ENCODE data around the gene ITPR3.

- TF ChIP-seq, protein P1, sequence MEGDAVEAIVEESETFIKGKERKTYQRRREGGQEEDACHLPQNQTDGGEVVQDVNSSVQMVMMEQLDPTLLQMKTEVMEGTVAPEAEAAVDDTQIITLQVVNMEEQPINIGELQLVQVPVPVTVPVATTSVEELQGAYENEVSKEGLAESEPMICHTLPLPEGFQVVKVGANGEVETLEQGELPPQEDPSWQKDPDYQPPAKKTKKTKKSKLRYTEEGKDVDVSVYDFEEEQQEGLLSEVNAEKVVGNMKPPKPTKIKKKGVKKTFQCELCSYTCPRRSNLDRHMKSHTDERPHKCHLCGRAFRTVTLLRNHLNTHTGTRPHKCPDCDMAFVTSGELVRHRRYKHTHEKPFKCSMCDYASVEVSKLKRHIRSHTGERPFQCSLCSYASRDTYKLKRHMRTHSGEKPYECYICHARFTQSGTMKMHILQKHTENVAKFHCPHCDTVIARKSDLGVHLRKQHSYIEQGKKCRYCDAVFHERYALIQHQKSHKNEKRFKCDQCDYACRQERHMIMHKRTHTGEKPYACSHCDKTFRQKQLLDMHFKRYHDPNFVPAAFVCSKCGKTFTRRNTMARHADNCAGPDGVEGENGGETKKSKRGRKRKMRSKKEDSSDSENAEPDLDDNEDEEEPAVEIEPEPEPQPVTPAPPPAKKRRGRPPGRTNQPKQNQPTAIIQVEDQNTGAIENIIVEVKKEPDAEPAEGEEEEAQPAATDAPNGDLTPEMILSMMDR (IDR thresholded peaks at IDR 0.05), result no peak
- no peak for TF ChIP-seq RFX5 (IDR thresholded peaks at IDR 0.05; ENCODE audit: low read length)
- TF ChIP-seq USF2 (IDR thresholded peaks at IDR 0.05; ENCODE audit: borderline replicate concordance, low read depth, low read length), result no peak
- TF ChIP-seq RAD21 (IDR thresholded peaks at IDR 0.05; ENCODE audit: low read length), result no peak
- TF ChIP-seq, protein P2, sequence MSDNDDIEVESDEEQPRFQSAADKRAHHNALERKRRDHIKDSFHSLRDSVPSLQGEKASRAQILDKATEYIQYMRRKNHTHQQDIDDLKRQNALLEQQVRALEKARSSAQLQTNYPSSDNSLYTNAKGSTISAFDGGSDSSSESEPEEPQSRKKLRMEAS (IDR thresholded peaks at IDR 0.05; ENCODE audit: low read depth), result no peak
- no peak for TF ChIP-seq USF1 (IDR thresholded peaks at IDR 0.05; ENCODE audit: borderline replicate concordance, low read depth)
- no peak for TF ChIP-seq SMC3 (IDR thresholded peaks at IDR 0.05; ENCODE audit: low read depth, low read length)
- TF ChIP-seq MXI1 (IDR thresholded peaks at IDR 0.05; ENCODE audit: low read depth, low read length), result no peak
- no peak for TF ChIP-seq CHD2 (IDR thresholded peaks at IDR 0.05; ENCODE audit: low read length, partially characterized antibody)
- TF ChIP-seq, protein P3, sequence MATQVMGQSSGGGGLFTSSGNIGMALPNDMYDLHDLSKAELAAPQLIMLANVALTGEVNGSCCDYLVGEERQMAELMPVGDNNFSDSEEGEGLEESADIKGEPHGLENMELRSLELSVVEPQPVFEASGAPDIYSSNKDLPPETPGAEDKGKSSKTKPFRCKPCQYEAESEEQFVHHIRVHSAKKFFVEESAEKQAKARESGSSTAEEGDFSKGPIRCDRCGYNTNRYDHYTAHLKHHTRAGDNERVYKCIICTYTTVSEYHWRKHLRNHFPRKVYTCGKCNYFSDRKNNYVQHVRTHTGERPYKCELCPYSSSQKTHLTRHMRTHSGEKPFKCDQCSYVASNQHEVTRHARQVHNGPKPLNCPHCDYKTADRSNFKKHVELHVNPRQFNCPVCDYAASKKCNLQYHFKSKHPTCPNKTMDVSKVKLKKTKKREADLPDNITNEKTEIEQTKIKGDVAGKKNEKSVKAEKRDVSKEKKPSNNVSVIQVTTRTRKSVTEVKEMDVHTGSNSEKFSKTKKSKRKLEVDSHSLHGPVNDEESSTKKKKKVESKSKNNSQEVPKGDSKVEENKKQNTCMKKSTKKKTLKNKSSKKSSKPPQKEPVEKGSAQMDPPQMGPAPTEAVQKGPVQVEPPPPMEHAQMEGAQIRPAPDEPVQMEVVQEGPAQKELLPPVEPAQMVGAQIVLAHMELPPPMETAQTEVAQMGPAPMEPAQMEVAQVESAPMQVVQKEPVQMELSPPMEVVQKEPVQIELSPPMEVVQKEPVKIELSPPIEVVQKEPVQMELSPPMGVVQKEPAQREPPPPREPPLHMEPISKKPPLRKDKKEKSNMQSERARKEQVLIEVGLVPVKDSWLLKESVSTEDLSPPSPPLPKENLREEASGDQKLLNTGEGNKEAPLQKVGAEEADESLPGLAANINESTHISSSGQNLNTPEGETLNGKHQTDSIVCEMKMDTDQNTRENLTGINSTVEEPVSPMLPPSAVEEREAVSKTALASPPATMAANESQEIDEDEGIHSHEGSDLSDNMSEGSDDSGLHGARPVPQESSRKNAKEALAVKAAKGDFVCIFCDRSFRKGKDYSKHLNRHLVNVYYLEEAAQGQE (IDR thresholded peaks at IDR 0.05; ENCODE audit: low read depth, low read length), result no peak
- TF ChIP-seq GABPA (IDR thresholded peaks at IDR 0.05; ENCODE audit: low read depth), result no peak
Observed at GRCh38 chr6:33584700-33585402, 36.3 kb upstream of the ITPR3 start.
